ENCODE data around the gene CACNA1C. TPM values are rescaled to one million over a fixed set of nuclear protein-coding genes. Genes with fewer than 3 reads are reported as not detected.
A peak's percentile ranks its signal among the peaks of the same experiment; 100 is the strongest.

Gene CACNA1C
- total RNA-seq, 1 donor from 2014 or later, result 0.02 TPM

DNA sequence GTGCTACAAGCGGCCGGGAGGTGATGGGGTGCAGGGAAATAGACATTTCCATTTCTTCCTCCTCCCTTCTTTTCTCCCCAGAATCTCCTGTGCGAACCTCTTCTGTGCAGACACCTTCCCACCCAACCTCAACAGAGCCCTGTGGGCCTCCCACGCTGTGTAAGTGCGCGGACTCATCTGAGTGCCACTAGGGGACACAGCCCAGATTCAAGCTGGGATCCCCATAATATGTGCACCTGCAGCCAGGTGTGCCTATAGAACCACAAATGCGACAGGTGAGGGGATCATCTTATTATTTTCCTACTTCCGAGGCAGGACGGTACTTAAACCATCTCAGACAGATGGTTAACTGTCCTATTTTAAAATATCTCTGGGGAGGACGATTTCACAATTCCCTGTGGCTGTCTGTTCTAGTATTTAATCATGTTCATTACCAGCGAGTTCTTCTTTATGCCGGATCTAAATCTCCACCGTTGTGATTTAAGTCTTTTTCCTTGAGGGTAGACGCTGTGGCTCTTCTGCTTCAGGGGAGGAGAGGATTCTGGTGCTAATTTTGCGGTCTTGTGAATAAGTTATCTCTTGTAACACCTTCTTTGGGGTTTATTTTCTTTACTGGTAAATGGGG, 17.2 kb upstream of the CACNA1C start:
- DNase-seq, result no peak
- peak overlapping the region; percentile 70 for H3K4me3 Mint-ChIP-seq
- H3K27me3 Mint-ChIP-seq, result peaks cover 66% of the 10 kb centered on the region
- ATAC-seq (ENCODE audit: low read depth), result no peak
- intact Hi-C loops (cut with micrococcal nuclease), result loop anchor here (1.0 to 10.0 kb wide), 4 partner anchors 31 to 749 kb away; partner anchors contain the start of gene DCP1B
- no peaks in the 10 kb centered on the region for H3K9me3 Mint-ChIP-seq
- CTCF ChIA-PET, result interaction anchor here (1.3 kb wide), 1 partner anchor 32 kb away, joined by 4 read pairs; the partner anchor contains the start of gene DCP1B
- POLR2A ChIA-PET, result no interaction called here
- TF ChIP-seq, protein P1, sequence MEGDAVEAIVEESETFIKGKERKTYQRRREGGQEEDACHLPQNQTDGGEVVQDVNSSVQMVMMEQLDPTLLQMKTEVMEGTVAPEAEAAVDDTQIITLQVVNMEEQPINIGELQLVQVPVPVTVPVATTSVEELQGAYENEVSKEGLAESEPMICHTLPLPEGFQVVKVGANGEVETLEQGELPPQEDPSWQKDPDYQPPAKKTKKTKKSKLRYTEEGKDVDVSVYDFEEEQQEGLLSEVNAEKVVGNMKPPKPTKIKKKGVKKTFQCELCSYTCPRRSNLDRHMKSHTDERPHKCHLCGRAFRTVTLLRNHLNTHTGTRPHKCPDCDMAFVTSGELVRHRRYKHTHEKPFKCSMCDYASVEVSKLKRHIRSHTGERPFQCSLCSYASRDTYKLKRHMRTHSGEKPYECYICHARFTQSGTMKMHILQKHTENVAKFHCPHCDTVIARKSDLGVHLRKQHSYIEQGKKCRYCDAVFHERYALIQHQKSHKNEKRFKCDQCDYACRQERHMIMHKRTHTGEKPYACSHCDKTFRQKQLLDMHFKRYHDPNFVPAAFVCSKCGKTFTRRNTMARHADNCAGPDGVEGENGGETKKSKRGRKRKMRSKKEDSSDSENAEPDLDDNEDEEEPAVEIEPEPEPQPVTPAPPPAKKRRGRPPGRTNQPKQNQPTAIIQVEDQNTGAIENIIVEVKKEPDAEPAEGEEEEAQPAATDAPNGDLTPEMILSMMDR (IDR thresholded peaks at IDR 0.05), result no peak
- no peak overlapping the region for H3K27ac Mint-ChIP-seq
- peaks cover 10% of the 10 kb centered on the region for H3K4me1 Mint-ChIP-seq
- no peaks in the 10 kb centered on the region for H3K36me3 Mint-ChIP-seq (ENCODE audit: low read depth)

DNA sequence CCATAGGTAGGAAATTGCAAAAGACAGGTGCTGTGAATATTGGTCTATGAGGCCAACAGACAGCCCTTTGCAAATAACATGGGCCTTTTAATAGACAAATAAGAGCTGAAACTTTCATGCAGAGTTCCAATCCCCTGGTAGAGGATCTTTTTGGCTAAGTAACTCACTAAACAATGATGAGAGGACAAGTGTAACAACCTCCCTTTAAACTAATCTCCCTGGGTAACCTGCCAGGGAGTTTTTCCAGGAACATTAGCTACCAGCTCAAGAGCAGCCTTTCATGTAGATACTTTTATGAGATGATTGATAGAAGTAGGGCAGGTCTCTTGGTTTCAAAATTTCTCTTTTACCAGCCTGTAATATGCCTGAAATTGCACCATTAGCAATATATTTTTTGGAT, 13.8 kb upstream of the CACNA1C start:
- intact Hi-C loops (cut with micrococcal nuclease), result loop anchor here (10.0 kb wide), 1 partner anchor 746 kb away; no protein-coding TSS in a partner anchor
- Mint-ChIP-seq H3K4me3 (no peak overlapping the region), H3K27me3 (peaks cover 47% of the 10 kb centered on the region), H3K27ac (no peak overlapping the region), H3K4me1 (peaks cover 10% of the 10 kb centered on the region), H3K9me3 (no peaks in the 10 kb centered on the region), H3K36me3 (ENCODE audit: low read depth) (no peaks in the 10 kb centered on the region)
- POLR2A ChIA-PET, result no interaction called here
- TF ChIP-seq, protein P1 (IDR thresholded peaks at IDR 0.05), result no peak
- DNase-seq (no peak), ATAC-seq (ENCODE audit: low read depth) (no peak)
- CTCF ChIA-PET, result interaction anchor here (1.2 kb wide), 1 partner anchor 99 kb away, joined by 3 read pairs; no protein-coding TSS in a partner anchor

DNA sequence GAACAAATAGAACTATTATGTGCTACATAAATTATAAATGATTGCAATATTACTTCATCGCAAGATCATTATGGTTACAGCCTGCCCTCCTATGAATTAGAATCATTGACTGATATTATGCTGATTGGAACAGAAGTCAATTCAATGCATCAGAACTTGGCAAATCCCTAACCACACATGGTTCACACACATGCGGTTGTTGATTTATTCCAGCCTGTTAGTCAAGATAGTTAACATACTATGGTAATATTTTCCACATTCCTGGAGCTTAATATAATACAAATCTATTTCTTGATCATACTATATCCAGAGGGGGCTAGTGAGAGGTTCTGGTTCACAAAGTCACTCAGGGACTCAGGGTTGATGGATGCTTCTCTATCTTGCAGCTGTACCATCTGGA, 9.7 kb upstream of the CACNA1C start:
- POLR2A ChIA-PET, result no interaction called here
- H3K27ac Mint-ChIP-seq, result no peak overlapping the region
- H3K4me3 Mint-ChIP-seq, result no peak overlapping the region
- intact Hi-C loops (cut with micrococcal nuclease), result no loop called here
- H3K4me1 Mint-ChIP-seq, result no peaks in the 10 kb centered on the region
- H3K9me3 Mint-ChIP-seq, result no peaks in the 10 kb centered on the region
- TF ChIP-seq, protein P1 (IDR thresholded peaks at IDR 0.05), result no peak
- ATAC-seq (ENCODE audit: low read depth), result no peak
- CTCF ChIA-PET, result no interaction called here
- DNase-seq, result no peak
- peaks cover 16% of the 10 kb centered on the region for H3K27me3 Mint-ChIP-seq
- H3K36me3 Mint-ChIP-seq (ENCODE audit: low read depth), result no peaks in the 10 kb centered on the region

DNA sequence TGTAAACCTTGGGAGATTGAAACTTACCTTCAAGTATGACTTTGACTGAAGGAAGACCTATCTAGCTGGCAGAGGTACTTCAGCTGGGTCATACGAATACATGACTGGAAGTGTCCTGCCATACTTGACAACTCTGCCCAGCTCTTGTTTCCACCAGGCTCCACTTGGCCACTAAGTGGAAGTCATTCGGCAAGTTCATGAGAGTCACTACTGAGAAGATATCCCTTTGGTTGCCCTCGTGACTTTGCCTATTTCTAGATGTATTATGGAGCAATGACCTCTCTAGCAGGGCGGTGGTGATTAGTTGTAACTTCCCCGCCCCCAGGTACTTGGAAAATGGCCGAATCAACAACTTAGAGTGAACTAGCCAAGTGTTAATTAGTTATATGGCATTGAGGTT, 8.6 kb upstream of the CACNA1C start:
- no peaks in the 10 kb centered on the region for H3K4me1 Mint-ChIP-seq
- no peaks in the 10 kb centered on the region for H3K9me3 Mint-ChIP-seq
- peaks cover 23% of the 10 kb centered on the region for H3K27me3 Mint-ChIP-seq
- no peak overlapping the region for H3K27ac Mint-ChIP-seq
- ATAC-seq (ENCODE audit: low read depth) (no peak), DNase-seq (no peak)
- no peak overlapping the region for H3K4me3 Mint-ChIP-seq
- no peaks in the 10 kb centered on the region for H3K36me3 Mint-ChIP-seq (ENCODE audit: low read depth)
- intact Hi-C loops (cut with micrococcal nuclease), result no loop called here
- POLR2A ChIA-PET, result no interaction called here
- TF ChIP-seq, protein P1 (IDR thresholded peaks at IDR 0.05), result no peak
- CTCF ChIA-PET, result no interaction called here

DNA sequence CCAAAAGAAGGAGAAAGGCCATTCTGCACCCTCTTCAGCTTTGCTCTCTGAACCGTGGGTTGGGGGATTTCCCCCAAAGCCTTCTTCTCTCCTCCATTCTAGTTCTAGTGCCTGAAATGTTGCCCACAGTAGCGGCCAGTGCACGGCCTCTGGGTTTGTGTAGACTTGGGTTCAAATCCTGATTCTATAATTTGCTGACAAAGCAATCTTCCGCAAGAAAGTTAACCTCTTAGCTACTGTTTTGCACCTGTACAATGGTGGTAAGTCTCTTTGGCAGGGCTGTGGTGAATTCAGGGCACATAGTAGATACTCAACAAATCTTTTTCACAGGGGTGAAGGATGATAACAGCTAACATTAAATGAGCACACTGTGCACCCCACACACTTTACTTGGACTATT, 5.8 kb upstream of the CACNA1C start:
- H3K9me3 Mint-ChIP-seq, result no peaks in the 10 kb centered on the region
- TF ChIP-seq, protein P1 (IDR thresholded peaks at IDR 0.05), result no peak
- no peak overlapping the region for H3K27ac Mint-ChIP-seq
- intact Hi-C loops (cut with micrococcal nuclease), result no loop called here
- H3K4me1 Mint-ChIP-seq, result peaks cover 13% of the 10 kb centered on the region
- no peaks in the 10 kb centered on the region for H3K36me3 Mint-ChIP-seq (ENCODE audit: low read depth)
- ChIA-PET POLR2A (no interaction called here), CTCF (interaction anchor here (1.2 kb wide), 1 partner anchor 244 kb away, joined by 3 read pairs; no protein-coding TSS in a partner anchor)
- ATAC-seq (ENCODE audit: low read depth) (no peak), DNase-seq (no peak)
- H3K4me3 Mint-ChIP-seq, result no peak overlapping the region
- H3K27me3 Mint-ChIP-seq, result peaks cover 29% of the 10 kb centered on the region

Data from activated B cell treated with CpG ODN at 0.5 μM for 24 hours (primary cell).